ENCODE measurements around the gene ASIC3. TPM values are rescaled to one million over a fixed set of nuclear protein-coding genes. Genes with fewer than 3 reads are reported as not detected.

Gene ASIC3
- total and polyA plus RNA-seq, 2 of the 8 experiments (the other 6 are each of a cell fraction or from before 2014, with no cell fraction given) = 1.6 to 1.9 TPM

DNA sequence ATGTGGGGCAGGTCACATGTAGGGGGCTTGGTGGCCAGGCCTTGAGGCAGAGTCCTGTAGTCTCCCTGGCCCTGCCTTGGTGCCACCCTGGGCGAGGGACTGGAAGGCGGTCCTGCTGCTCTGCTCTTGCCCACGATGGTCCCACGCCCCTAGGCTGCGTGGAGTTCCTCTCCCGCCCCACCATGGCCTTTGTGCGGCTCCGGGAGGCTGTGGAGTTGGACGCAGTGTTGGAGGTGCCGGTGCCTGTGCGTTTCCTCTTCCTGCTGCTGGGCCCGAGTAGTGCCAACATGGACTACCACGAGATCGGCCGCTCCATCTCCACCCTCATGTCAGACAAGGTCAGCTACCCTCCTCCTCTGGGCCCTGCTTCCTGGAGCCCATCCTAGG is 22.2 kb downstream of the ASIC3 start:
- Histone ChIP-seq H3K79me1 (ENCODE audit: low read depth, low read length) (no peaks in the 10 kb centered on the region), H2BK120ac (replicated peaks; ENCODE audit: low read depth, low read length) (no peak overlapping the region), H3K27me3 (replicated peaks in 1 of 4; ENCODE audit: control insufficient read depth in 3 of 4, extremely low read depth in 1 of 4, insufficient read depth in 3 of 4, low read length in 3 of 4) (no peaks in the 10 kb centered on the region), H3K4ac (replicated peaks; ENCODE audit: insufficient read length, low read depth, low read length) (no peak overlapping the region), H3K4me3 (ENCODE audit: extremely low read depth in 1 of 4, insufficient read depth in 2 of 4, low read depth in 3 of 4, low read length in 4 of 4) (no peak overlapping the region), H4K91ac (replicated peaks; ENCODE audit: insufficient read length, low read length) (no peak overlapping the region), H3K79me2 (ENCODE audit: control insufficient read depth in 1 of 2, insufficient read depth in 2 of 2, low read length in 2 of 2) (no peaks in the 10 kb centered on the region), H2BK20ac (ENCODE audit: low read length) (no peak overlapping the region), H3K56ac (replicated peaks; ENCODE audit: insufficient read length, low read depth, low read length) (no peak overlapping the region), H2BK15ac (ENCODE audit: low read length) (no peak overlapping the region), H4K5ac (ENCODE audit: insufficient read length, low read depth, low read length) (no peak overlapping the region), H3K9ac (replicated peaks in 1 of 4; ENCODE audit: extremely low read depth in 1 of 4, low read depth in 3 of 4, low read length in 3 of 4) (no peak overlapping the region), H3K27ac (ENCODE audit: low read depth, low read length) (no peak overlapping the region; the same call in 1 of the 2 replicates), H4K8ac (ENCODE audit: extremely low read depth, insufficient read depth, low read length) (no peak overlapping the region), H4K20me1 (replicated peaks in 1 of 2; ENCODE audit: control insufficient read depth in 1 of 2, insufficient read depth in 2 of 2, low read length in 2 of 2) (peaks cover 3 to 13% of the 10 kb centered on the region in 2 experiments), H3K36me3 (ENCODE audit: control insufficient read depth in 2 of 4, insufficient read depth in 4 of 4, low read length in 3 of 4) (peaks cover 28 to 73% (median 54%) of the 10 kb centered on the region in 4 experiments), H2AK5ac (ENCODE audit: low read depth, low read length) (no peak overlapping the region), H3K23me2 (ENCODE audit: low read depth, low read length) (no peaks in the 10 kb centered on the region), H3K9me3 (ENCODE audit: insufficient read depth in 2 of 2, low read depth in 1 of 2, low read length in 1 of 2) (no peaks in the 10 kb centered on the region), H2BK5ac (ENCODE audit: low read depth, low read length) (no peak overlapping the region), H3K4me1 (replicated peaks in 1 of 4; ENCODE audit: control insufficient read depth in 3 of 4, insufficient read depth in 4 of 4, low read length in 3 of 4) (peaks cover 3 to 6% (median 5%) of the 10 kb centered on the region in 4 experiments), H3K23ac (ENCODE audit: insufficient read length) (no peak overlapping the region), H3K4me2 (ENCODE audit: insufficient read depth in 1 of 2, low read depth in 2 of 2, low read length in 2 of 2) (no peak overlapping the region), H2BK12ac (ENCODE audit: low read depth, low read length) (no peak overlapping the region), H3K14ac (ENCODE audit: insufficient read length) (no peak overlapping the region), H2AFZ (ENCODE audit: low read length) (no peak overlapping the region), H3K18ac (ENCODE audit: extremely low read depth, low read length) (no peak overlapping the region)
- FAIRE-seq (no peak), DNase-seq (ENCODE audit: low read depth in 1 of 2, low spot score in 2 of 2) (no peak)
- ChIA-PET POLR2A (ENCODE audit: partially characterized antibody) (interaction anchor here (1.6 to 1.8 kb wide), 2 partner anchors 8 to 10 kb away, joined by 4 to 7 read pairs; no protein-coding TSS in a partner anchor), CTCF (ENCODE audit: partially characterized antibody) (interaction anchor here (6.5 kb wide), 1 partner anchor 40 kb away, joined by 36 read pairs; no protein-coding TSS in a partner anchor)
- WGBS, 2 experiments (ENCODE audit: extremely low coverage in 1 of 2, insufficient coverage in 1 of 2, insufficient read length in 1 of 2, insufficient replicate concordance in 2 of 2, low coverage in 1 of 2, low lambda C conversion rate in 2 of 2, missing lambda C conversion rate in 1 of 2) = 96% methylated on average over 9 of the region's 15 CpGs; no CpG with 5 or more reads in 1 of the 2 experiments
- no peak for TF ChIP-seq SAP30 (IDR thresholded peaks at IDR 0.05; ENCODE audit: insufficient read depth, insufficient replicate concordance, low read length)
- TF ChIP-seq BRCA1 (IDR thresholded peaks at IDR 0.05; ENCODE audit: low read depth, low read length) = no peak
- no peak for TF ChIP-seq HDAC2 (IDR thresholded peaks at IDR 0.05; ENCODE audit: borderline replicate concordance in 1 of 2, low read depth in 2 of 2, low read length in 2 of 2)
- no peak for TF ChIP-seq TBP (IDR thresholded peaks at IDR 0.05; ENCODE audit: low read depth, low read length)
- TF ChIP-seq NRF1 (IDR thresholded peaks at IDR 0.05; ENCODE audit: low read depth, low read length) = no peak
- TF ChIP-seq CREB1 (IDR thresholded peaks at IDR 0.05) = no peak
- TF ChIP-seq KDM1A (IDR thresholded peaks at IDR 0.05; ENCODE audit: borderline replicate concordance, low read length) = no peak
- no peak for TF ChIP-seq HDAC6 (IDR thresholded peaks at IDR 0.05; ENCODE audit: low read depth, low read length)
- no peak for TF ChIP-seq ASH2L (IDR thresholded peaks at IDR 0.05; ENCODE audit: low read length)
- TF ChIP-seq TEAD4 (IDR thresholded peaks at IDR 0.05; ENCODE audit: low read depth, low read length) = no peak
- no peak for TF ChIP-seq JUND (IDR thresholded peaks at IDR 0.05; ENCODE audit: low read length)
- TF ChIP-seq KDM5A (IDR thresholded peaks at IDR 0.05; ENCODE audit: low read length) = no peak
- TF ChIP-seq BACH1 (IDR thresholded peaks at IDR 0.05; ENCODE audit: low read length) = no peak
- no peak for TF ChIP-seq EZH2 (IDR thresholded peaks at IDR 0.05; ENCODE audit: low read depth, low read length, severe bottlenecking)
- TF ChIP-seq TAF7 (optimal IDR thresholded peaks at IDR 0.05; ENCODE audit: borderline replicate concordance, low read depth, low read length) = no peak
